Psoas muscle (tissue), 8 donors: ENCODE data around the gene ORAI1. TPM values are rescaled to one million over a fixed set of nuclear protein-coding genes. Genes with fewer than 3 reads are reported as not detected.

Experiments used
- ATAC-seq, 4 donors: fragments of 200-7000 bp; cut with Tn5 transposase; one replicate each; pipeline ENCODE4 v1.9.1; 2020; ENCODE audit warnings: moderate library complexity in 3 of 4, mild to moderate bottlenecking in 2 of 4
- DNase-seq, 2 donors: peaks; one replicate each; pipeline ENCODE4 v3.0.0-alpha.2; 2020
- H3K27ac ChIP-seq: fragments of 200-600 bp; one replicate; pipeline ENCODE4 v1.8.0; 2022
- H3K27me3 ChIP-seq, 3 donors: fragments of 200-600 bp in 1 of 3; one replicate each; pipeline versions ENCODE4 v1.6.1 to v1.8.0; 2013 to 2022; ENCODE audit warnings: low read length in 2 of 3, mild to moderate bottlenecking in 2 of 3, moderate library complexity in 1 of 3; ENCODE audit not compliant: insufficient read depth in 3 of 3
- H3K36me3 ChIP-seq, 2 donors: fragments of 200-600 bp in 1 of 2; one replicate each; pipeline versions ENCODE4 v1.6.1 to v1.8.0; 2013 to 2022; ENCODE audit warnings: low read depth in 1 of 2, mild to moderate bottlenecking in 1 of 2, moderate library complexity in 1 of 2; ENCODE audit not compliant: insufficient read depth in 1 of 2
- H3K4me1 ChIP-seq: fragments of 200-600 bp; one replicate; pipeline ENCODE4 v1.8.0; 2022
- H3K4me3 ChIP-seq: fragments of 200-600 bp; one replicate; pipeline ENCODE4 v1.8.0; 2022; ENCODE audit warnings: mild to moderate bottlenecking
- H3K9me3 ChIP-seq: fragments of 200-600 bp; one replicate; pipeline ENCODE4 v1.8.0; 2022
- WGBS, 3 donors: extraction: QIAGEN DNeasy Blood & Tissue Kit; methylation state at CpG; one replicate each; pipeline versions ENCODE4 v1.1.6 to v1.1.7; 2013; 5-methylcytosine and 5-hydroxymethylcytosine counted together
- intact Hi-C, 2 donors: fragments of 100-400 bp; cut with DNase I; formaldehyde crosslinking; loops; one replicate each; pipeline versions ENCODE4 v1.11.0 to v1.14.2; 2022
- polyA plus RNA-seq, 3 donors: library from polyadenylated mRNA; stranded (reverse); fragments of 200-250 nt; gene quantifications; one replicate each; pipeline ENCODE4 v1.2.3, GENCODE V29; 2013
- total RNA-seq, 4 donors: library from RNA; stranded (reverse); fragmentation: NEBNext Ultra II Directional in 2 of 4; extraction: Animal tissue kit (Norgen Biotek cat#: 25700) in 2 of 4; gene quantifications; one replicate each; pipeline versions ENCODE4 v1.2.1 to v1.2.4, GENCODE V29; 2021 to 2023
- TF ChIP-seq, protein P1 (sequence below): fragments of 200-600 bp; IDR thresholded peaks from one replicate; pipeline ENCODE4 v1.8.0; 2022; ENCODE audit warnings: antibody characterized with exemption
- donor health status: healthy with polysubstance abuse.
- donor health status: DM: no; HTN: no; CAD: no; lungs with moderate emphysema.
- donor health status: Bipolar disorder and iron deficiency.
- donor health status: healthy.
- donor health status: DM: yes; HTN: yes; CAD: no.
- donor health status: DM: no; HTN: no; CAD: no.
- donor health status: DM: no; HTN: no; CAD: no.
- donor health status: DM: yes; HTN: yes; CAD: no.

The ORAI1 gene
- total and polyA plus RNA-seq, 7 donors, result 17.9 to 75.5 (median 27.4) TPM

DNA sequence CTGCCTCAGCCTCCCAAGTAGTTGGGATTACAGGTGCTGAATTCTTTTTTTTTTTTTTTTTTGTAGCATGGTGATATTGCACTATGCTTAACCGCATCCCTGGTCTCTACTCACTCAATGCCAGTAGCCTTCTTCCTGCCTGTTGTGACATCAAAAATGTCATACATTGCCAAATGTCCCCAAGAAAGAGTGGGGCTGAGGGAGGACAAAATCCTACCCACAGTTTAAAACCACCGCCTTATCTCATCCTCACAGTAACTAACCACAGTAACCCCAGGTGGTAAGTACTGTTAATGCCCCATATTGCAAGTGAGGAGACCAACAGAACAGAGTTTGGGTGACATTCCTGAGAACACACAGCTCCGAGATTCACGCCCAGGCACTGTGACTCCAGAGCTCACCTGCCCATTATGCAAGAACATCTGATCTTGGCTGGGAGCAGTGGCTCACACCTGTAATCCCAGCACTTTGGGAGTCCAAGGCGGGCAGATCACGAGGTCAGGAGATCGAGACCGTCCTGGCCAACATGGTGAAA is 23.6 kb downstream of the ORAI1 start:
- ATAC-seq, result no peak
- Histone ChIP-seq H3K4me1 (no peaks in the 10 kb centered on the region), H3K4me3 (no peak overlapping the region), H3K9me3 (no peaks in the 10 kb centered on the region), H3K36me3 (no peaks in the 10 kb centered on the region), H3K27me3 (no peaks in the 10 kb centered on the region), H3K27ac (no peak overlapping the region)
- no peak for DNase-seq
- intact Hi-C loops, result no loop called here
- WGBS, 3 donors, result 89 to 90% (median 90%) methylated on average over 8 of the region's 8 CpGs
- TF ChIP-seq, protein P1, sequence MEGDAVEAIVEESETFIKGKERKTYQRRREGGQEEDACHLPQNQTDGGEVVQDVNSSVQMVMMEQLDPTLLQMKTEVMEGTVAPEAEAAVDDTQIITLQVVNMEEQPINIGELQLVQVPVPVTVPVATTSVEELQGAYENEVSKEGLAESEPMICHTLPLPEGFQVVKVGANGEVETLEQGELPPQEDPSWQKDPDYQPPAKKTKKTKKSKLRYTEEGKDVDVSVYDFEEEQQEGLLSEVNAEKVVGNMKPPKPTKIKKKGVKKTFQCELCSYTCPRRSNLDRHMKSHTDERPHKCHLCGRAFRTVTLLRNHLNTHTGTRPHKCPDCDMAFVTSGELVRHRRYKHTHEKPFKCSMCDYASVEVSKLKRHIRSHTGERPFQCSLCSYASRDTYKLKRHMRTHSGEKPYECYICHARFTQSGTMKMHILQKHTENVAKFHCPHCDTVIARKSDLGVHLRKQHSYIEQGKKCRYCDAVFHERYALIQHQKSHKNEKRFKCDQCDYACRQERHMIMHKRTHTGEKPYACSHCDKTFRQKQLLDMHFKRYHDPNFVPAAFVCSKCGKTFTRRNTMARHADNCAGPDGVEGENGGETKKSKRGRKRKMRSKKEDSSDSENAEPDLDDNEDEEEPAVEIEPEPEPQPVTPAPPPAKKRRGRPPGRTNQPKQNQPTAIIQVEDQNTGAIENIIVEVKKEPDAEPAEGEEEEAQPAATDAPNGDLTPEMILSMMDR, result no peak

DNA sequence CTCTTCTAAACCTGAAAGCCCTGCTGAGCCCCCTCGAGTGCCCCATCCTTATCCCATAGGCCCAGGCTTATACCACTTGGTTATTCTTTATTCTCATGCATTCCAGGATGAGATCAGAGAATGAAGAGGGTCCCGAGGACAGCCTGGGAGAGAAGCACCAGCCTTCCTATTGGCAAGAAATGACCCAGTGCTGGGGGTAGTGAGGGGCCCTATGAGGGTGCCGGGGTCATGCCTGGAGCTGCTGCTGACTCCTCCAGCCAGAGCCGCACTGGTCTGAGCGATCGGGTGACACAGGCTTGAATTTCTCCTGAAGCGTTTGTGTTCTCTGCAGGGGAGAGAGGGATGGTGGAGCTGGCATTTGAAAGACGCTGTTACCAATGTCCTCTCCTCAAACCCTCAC is 25.0 kb downstream of the ORAI1 start:
- WGBS, 3 donors, result 64 to 78% (median 66%) methylated on average over 8 of the region's 8 CpGs
- intact Hi-C loops, result no loop called here
- Histone ChIP-seq H3K36me3 (no peaks in the 10 kb centered on the region), H3K4me1 (no peaks in the 10 kb centered on the region), H3K27me3 (no peaks in the 10 kb centered on the region), H3K9me3 (no peaks in the 10 kb centered on the region), H3K27ac (no peak overlapping the region), H3K4me3 (no peak overlapping the region)
- TF ChIP-seq, protein P1, result no peak
- DNase-seq, result no peak
- no peak for ATAC-seq

DNA sequence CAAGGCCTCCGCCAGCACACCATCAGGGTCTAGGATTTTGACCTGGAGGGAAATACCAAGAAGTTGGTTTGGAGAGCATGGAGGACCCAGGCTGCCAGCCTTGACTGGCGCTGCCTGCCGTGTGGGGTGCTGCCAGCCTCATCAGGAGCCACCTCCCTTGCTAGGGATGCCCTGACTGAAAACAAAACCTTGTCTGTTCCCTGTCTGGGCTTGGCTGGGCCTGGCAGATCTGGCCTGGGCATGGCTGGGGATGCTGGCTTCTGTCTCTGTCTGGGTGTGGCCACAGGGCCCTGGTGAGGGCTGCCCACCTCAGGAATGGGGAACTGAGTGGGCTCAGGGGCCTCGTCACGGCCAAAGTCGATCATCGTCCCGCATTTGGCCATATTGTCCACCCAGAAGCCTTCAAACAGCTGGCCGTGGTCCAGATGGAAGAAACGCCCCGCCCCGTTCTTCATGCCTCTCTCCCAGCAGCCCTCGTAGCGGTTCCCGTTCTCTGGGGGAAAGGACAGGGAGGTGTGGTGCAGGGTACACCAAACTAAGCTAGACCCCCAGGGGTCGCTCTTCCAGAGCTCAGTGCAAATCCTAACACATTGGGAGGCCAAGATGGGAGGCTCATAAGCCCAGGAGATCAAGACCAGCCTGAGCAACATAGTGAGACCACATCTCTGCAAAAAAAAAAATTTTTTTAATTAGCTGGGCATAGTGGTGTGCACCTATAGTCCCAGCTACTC is 26.6 kb downstream of the ORAI1 start:
- WGBS, 3 donors, result 54 to 69% (median 56%) methylated on average over 16 of the region's 16 CpGs
- no peak for DNase-seq
- no peaks in the 10 kb centered on the region for H3K4me1 ChIP-seq
- H3K9me3 ChIP-seq, result no peaks in the 10 kb centered on the region
- TF ChIP-seq, protein P1, result no peak
- no peaks in the 10 kb centered on the region for H3K36me3 ChIP-seq
- intact Hi-C loops, result no loop called here
- no peak overlapping the region for H3K4me3 ChIP-seq
- H3K27me3 ChIP-seq, result no peaks in the 10 kb centered on the region
- peak in 1 of 4 donors; percentile 22 for ATAC-seq
- H3K27ac ChIP-seq, result no peak overlapping the region

DNA sequence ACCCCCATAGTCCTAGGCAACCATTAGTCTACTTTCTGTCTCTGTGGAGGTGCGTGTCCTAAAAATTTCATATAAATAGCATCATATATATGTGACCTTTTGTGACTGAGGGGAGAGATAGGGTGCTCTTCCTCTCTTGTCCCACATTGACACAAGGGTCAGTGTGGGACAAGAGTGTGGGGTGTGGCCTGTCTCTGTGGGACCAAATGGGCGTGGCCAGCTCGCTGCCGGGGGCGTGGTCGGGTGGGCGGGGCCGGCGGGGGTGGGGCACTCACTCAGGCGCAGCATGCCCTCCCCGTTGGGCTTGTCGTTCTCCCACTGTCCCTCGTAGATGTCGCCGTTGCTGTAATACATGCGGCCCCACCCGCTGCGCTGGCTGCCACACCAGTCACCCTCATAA is 27.7 kb downstream of the ORAI1 start:
- 63 to 78% (median 64%) methylated on average over 18 of the region's 18 CpGs for WGBS, 3 donors
- Histone ChIP-seq H3K9me3 (no peaks in the 10 kb centered on the region), H3K4me1 (no peaks in the 10 kb centered on the region), H3K27me3 (no peaks in the 10 kb centered on the region), H3K36me3 (no peaks in the 10 kb centered on the region), H3K27ac (no peak overlapping the region), H3K4me3 (no peak overlapping the region)
- DNase-seq (no peak), ATAC-seq (no peak)
- TF ChIP-seq, protein P1, result no peak
- intact Hi-C loops, result no loop called here
